NOMO-1 (cell line): Measurements from ENCODE around the gene SPAG5.

Experiments used
- DNase-seq, 2 experiments: peaks; one replicate each; lab custom pipeline; 2025; ENCODE audit not compliant: unreplicated experiment in 2 of 2; lab: John Stamatoyannopoulos, UW

SPAG5 gene

GRCh38 chr17:28547623-28548416, 51.0 kb downstream of the SPAG5 start:
- peak; percentile 80 to 91 for DNase-seq

DNA sequence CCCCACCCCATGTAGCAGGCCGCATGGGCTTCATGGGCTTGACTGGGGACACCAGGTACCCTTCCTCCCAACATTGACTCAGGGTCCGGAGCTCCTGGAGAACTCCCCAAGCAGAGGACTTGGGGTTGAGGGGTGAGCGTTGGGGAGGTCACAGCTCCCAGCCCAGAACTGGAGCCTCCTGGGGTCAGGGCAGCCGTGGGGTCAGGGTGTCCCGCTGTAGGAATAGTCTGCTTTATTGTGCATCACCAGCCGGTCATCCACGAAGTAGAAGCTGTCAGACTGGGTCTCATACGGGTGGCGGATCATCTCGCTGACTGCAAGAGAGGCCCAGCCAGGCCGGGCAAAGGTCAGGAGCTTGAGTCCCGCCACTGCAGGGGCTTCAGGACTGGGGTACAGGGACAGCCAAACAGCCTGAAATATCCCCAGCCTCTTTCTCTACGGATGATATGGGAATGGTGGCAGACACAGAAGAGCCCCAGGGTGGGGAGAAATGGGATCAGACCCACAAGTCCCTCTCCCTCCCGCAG, 51.7 kb downstream of the SPAG5 start:
- DNase-seq: no peak

DNA sequence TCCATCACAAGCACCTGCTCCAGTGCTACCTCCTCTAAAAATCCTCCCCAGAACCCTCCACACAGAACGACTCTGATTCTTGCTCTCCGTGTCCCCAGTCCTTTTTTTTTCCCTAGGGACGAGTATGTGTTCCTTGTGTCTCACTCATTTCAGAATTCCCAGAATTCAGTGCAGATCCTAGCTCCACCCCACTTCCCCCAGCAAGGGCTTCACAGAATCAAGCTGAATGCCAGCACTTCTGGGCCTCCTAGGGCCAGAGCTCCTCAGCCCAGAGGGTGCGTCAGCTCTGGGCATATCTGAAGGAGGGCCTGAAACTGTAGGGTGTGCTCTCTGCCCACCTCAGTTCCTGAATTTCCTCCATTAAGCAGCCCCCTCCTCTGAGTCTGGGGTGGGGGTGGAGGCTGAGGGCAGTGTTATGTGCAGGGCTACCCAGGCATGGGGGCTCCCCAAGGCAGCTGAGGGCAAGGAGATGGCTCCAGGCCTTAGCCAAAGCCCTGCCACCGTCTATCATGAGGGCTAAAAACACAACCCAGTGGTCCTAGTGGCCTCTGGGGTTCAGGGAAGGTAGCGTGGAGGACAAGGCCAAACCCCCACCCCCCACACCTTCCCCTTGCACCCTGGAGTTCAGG, 52.9 kb downstream of the SPAG5 start:
- no peak for DNase-seq

DNA sequence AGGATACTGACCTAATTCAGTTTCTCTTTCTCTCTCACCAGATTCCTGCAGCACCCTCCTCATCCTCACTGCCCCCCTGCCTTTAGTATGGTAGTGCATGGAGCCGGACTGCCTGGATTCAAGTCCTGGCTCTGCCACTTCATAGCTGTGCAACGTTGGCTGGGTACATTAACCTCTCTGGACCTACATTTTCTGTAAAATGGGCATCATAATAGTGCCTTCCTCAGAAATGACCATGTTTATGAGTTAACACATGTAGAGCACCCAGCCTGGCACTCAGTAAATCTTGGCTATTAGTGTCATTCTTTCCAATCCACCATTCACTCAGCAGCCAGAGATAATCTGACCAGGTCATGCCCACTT, 53.7 kb downstream of the SPAG5 start:
- DNase-seq: no peak

- DNase-seq: no peak
These were observed 54.3 kb downstream of the SPAG5 start for GRCh38 chr17:28544402-28545140.

DNA sequence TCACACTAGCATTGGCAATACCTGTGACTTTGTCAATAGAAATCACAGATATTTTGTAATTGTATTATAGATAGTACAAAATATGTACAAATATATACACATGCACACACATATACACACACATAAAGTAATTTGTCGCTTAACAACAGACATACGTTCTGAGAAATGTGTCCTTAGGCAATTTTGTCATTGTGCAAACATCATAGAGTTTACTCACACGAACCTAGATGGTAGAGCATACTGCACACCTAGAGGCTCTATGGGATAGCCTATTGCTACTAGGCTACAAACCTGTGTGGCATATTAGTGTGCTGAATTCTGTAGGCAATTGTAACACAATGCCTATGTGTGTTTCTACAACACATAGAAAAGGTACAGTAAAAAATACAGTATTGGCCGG, 57.4 kb downstream of the SPAG5 start:
- DNase-seq: no peak

DNA sequence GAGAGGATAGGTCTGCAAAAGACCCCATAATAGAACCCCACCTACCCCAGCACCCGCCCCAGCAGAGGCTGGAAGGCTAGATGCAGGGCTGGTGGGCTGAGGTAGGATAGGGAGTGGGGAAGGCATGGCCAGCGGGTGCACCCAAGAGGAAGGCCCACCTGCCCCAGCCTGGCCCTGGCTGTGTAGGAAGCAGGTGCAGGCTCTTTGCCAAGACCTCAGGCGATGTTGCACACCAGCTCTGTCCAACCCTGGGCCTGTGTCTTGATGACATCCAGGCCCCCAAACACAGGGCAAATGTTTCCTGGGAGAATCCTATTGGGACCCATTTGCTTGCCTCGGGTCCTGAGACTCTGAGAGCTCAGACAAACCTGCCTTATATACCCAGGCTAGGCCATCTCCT, 58.6 kb downstream of the SPAG5 start:
- DNase-seq: no peak

DNA sequence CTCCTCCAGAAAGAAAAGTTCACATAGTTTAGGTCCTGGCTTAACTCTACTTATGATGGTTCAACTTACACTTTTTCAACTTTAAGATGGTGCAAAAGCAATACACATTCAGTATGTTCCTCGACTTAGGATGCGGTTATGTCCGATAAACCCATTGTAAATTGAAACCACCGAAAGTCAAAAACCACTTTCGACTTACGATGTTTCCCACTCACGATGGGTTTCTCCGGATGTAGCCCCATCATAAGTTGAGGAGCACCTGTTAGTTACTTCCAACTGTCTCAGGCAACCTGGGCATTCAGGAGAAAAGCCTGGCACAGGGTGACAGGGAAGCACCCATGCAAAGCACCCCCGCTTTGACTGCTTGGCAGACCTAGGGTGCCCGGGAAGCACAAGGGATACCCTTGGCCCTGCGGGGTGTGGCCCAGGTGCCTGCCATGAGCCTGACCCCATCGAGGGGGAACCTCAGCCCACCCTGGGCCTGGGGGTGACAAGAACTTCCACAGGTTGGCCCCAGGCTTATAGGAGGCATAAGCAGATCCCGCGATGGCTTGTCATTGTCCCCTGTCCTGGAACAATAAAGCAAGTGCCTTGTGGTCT, 60.4 kb downstream of the SPAG5 start:
- DNase-seq: no peak

DNA sequence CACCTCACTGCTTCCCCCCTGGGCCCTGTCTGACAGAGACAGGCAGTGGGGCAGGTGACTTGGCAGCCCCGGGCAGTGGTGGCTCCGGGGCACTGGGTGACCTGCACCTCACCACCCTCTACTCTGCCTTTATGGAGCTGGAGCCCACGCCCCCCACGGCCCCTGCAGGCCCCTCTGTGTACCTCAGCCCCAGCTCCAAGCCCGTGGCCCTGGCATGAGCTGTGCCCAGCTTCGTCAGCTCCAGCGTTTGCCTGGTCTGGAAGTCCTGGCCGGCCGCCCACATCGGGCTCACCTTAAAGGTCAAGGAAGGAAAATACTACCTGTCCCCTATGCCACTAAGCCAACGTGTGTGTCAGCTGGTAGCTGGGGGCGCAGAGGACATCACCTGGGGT, 61.6 kb downstream of the SPAG5 start:
- DNase-seq: no peak

- no peak for DNase-seq
These were observed 62.1 kb downstream of the SPAG5 start for GRCh38 chr17:28536532-28537218.

GRCh38 chr17:28534740-28535375, 64.0 kb downstream of the SPAG5 start:
- DNase-seq: no peak

DNA sequence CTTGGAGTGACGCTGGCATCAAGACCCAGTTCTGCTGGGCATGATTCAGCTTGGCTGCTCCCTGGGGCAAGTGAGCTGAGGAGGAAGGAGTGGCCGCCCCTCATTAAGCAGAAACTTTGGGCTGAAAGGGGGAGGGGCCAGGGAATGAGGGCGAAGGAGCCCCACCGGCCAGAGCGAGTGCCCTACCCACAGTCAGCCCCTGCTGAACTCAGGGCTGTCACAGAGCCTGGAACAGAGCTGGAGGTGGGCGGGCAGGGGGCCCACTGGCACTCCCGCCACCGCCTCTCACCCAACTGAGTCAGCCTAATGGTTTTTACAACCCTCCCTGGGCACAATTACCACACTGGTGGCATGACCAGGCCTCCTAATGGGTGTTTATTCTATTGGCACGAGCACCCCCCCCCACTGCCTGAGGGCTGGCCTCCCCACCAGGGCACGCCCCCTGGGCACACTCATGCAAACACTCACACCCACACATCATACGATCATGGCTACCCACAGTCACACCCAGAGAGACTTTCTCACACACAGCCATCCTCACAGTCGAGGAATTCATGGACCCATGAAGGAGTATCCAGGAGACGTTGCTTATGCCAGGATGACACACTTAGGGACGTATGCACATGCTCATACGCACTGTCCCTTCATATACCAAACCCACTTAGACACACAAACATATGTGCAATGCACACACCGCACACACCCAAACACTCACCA, 65.6 kb downstream of the SPAG5 start:
- DNase-seq: no peak

GRCh38 chr17:28532050-28532960, 66.5 kb downstream of the SPAG5 start:
- no peak for DNase-seq

- DNase-seq: no peak
These were observed 67.9 kb downstream of the SPAG5 start for GRCh38 chr17:28530926-28531325.

GRCh38 chr17:28530250-28530649, 68.6 kb downstream of the SPAG5 start:
- DNase-seq: no peak

DNA sequence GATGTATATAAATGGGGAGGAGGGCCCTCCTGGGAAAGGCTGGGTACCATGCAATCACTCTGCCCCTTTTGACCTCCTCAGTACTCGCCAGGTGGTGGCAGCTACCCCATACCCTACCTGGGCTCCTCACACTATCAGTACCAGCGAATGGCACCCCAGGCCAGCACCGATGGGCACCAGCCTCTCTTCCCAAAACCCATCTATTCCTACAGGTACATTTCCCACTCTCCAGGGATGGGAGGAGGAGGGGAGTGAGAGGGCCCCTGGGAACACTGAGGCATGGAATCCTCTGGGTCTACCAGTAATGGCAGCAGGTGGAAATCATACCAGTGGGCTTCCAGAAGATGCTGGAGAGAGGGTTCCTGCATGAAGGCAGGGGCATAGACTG, 69.8 kb downstream of the SPAG5 start:
- no peak for DNase-seq

DNA sequence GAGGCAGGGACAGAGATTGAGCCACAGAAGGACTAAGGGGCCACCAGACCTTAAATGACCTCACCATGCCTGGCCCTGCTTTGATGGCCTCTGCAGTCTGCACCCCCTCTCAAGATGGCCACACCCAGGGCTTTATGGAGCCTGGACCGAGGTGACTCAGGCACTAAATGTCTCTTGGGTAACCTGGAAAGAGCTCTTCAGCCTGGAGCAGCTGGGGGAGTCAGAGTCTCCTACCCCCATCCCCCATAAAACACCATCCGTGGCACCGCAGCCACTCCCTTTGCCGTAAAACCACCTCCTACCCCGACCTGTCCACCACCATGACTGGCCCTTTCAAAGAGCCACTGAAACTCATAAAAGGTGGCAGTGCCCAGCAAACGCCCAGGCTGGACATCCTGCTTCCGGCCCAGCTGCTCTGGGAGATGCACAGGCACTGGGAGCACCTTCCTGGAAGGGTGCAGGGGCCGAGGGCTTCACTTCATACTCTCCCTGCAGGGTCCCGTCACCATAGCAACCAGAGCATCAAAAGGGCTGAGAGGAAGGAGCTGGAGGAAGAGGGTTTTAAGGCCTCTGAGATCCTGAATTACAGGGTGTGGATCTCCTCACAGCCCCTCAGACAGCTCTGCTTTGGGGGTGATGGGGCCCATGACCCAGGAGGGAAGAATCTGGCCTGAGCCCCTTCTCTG, 70.4 kb downstream of the SPAG5 start:
- no peak for DNase-seq

GRCh38 chr17:28527859-28528258, 71.0 kb downstream of the SPAG5 start:
- no peak for DNase-seq
